SK-N-MC (cell line): ENCODE data around the gene ABI3BP.
A peak's percentile ranks its signal among the peaks of the same experiment; 100 is the strongest.

ENCODE experiments used
- DNase-seq: peaks from one replicate; pipeline ENCODE4 v3.0.0-alpha.2; 2011; ENCODE audit warnings: low read depth, low spot score
- H3K27ac ChIP-seq: fragments of 200-600 bp; sonication (generic); 2 replicates; pipeline ENCODE4 v1.5.1; 2016; ENCODE audit warnings: mixed run types
- H3K36me3 ChIP-seq: fragments of 200-600 bp; sonication (generic); 2 replicates; pipeline ENCODE4 v1.6.1; 2017; ENCODE audit warnings: antibody characterized with exemption, low read length, mixed read lengths; ENCODE audit not compliant: insufficient read depth
- H3K4me3 ChIP-seq: fragments of 200-600 bp; sonication (generic); 2 replicates; pipeline ENCODE4 v1.5.1; 2016
- H3K9ac ChIP-seq: fragments of 200-600 bp; sonication (generic); 2 replicates; pipeline ENCODE4 v1.8.0; 2017; ENCODE audit warnings: mixed run types, mixed read lengths; ENCODE audit not compliant: insufficient read length
- H3K9me3 ChIP-seq: fragments of 200-600 bp; sonication (generic); 2 replicates; pipeline ENCODE4 v1.6.1; 2017; ENCODE audit warnings: low read depth, mild to moderate bottlenecking, antibody characterized with exemption, low read length, moderate library complexity, mixed read lengths
- EZH2 ChIP-seq: fragments of 200-600 bp; sonication (generic); IDR thresholded peaks from one replicate; pipeline ENCODE4 v1.6.1; 2017; ENCODE audit warnings: antibody characterized with exemption
- FOXP2 ChIP-seq: optimal IDR thresholded peaks from 2 replicates; pipeline ENCODE3; 2011; ENCODE audit warnings: mild to moderate bottlenecking, moderate library complexity; ENCODE audit not compliant: insufficient read depth; ENCODE audit errors: extremely low read length, control extremely low read depth
- POLR2AphosphoS5 ChIP-seq: IDR thresholded peaks from 2 replicates; pipeline ENCODE4 v1.6.1; 2012; ENCODE audit warnings: mild to moderate bottlenecking, low read depth, low read length, borderline replicate concordance

ABI3BP gene

DNA sequence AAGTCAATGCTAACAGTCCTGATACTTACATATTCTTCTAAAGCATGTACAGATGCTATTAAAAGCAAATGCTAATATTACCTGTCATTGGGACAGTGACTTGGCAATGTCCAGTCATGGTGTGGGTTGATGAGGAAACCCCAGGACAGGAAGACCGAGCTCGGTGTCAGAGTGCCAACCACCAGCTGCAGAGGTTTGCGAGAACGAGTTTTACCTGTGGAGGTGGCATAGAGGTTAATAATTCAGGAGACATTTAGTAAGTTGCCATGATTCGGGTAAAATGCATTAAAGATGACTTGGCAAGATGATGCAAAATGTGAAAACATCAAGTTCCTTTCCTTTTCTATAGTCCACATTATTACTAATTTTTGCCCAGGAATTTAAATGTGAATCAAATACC is 94.5 kb downstream of the ABI3BP start:
- Histone ChIP-seq H3K27ac (peak overlapping the region; percentile 93), H3K4me3 (peak overlapping the region; percentile 64), H3K9me3 (no peaks in the 10 kb centered on the region), H3K9ac (no peak overlapping the region), H3K36me3 (no peaks in the 10 kb centered on the region)
- DNase-seq: no peak
- TF ChIP-seq POLR2AphosphoS5 (no peak), FOXP2 (no peak), EZH2 (no peak)

DNA sequence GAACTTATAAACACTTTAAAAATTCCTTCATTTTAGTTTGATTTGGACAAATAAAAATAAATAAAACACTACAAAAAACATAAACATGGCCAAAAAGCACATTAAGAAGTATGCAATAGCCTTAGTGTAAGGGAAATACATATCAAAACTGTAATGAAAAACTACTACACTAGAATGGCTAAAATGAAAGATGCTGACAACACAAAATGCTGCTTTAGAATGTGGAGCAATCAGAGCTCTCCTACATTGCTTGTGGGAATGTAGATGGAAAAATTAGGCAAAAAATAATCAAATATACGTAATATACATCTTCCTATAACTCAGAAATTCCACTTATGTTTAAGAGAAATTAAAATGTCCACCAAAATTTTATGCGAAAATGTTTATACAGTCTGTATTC is 96.2 kb downstream of the ABI3BP start:
- H3K36me3 ChIP-seq: no peaks in the 10 kb centered on the region
- no peaks in the 10 kb centered on the region for H3K9me3 ChIP-seq
- H3K9ac ChIP-seq: no peak overlapping the region
- DNase-seq: no peak
- no peak overlapping the region for H3K27ac ChIP-seq
- no peak for TF ChIP-seq POLR2AphosphoS5
- TF ChIP-seq FOXP2: no peak
- TF ChIP-seq EZH2: no peak
- H3K4me3 ChIP-seq: no peak overlapping the region

DNA sequence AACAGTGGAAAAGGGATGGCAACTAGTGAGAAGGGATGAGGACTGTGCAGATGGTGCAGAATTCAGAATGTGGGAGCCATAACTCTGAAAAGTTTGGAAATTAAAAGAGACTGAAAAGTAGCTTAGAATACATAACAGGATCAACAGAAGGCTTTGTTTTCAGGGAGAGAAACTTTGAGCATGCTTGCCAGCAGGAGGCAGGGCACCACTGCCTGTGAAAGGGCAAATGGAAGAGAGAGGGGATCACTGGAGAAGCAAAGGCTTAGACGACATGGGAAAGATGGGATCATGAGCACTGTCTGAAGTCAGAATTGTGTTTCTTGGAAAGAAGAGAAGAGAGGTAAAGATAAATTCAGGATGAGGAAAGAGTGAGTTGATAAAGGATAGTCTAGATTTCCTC is 99.6 kb downstream of the ABI3BP start:
- no peak for DNase-seq
- no peak overlapping the region for H3K27ac ChIP-seq

DNA sequence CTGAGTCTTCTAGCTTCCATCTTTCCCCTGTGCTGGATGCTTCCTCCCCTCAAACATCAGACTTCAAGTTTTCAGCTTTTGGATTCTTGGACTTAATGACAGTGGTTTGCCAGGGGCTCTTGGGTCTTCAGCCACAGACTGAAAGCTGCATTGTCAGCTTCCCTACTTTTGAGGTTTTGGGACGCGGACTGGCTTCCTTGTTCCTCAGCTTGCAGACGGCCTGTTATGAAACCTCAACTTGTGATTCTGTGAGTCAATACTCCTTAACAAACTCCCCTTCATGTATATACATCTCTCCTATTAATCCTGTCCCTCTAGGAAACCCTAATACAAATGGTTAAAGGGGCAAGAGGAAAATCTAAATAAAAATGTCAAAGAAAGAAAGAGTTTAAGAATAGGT is 100.1 kb downstream of the ABI3BP start:
- no peak overlapping the region for H3K27ac ChIP-seq
- H3K36me3 ChIP-seq: no peaks in the 10 kb centered on the region
- TF ChIP-seq FOXP2 (no peak), EZH2 (no peak), POLR2AphosphoS5 (no peak)
- DNase-seq: no peak
- no peaks in the 10 kb centered on the region for H3K9me3 ChIP-seq
- no peak overlapping the region for H3K4me3 ChIP-seq
- H3K9ac ChIP-seq: no peak overlapping the region

More for the DNA sequence above, 99.6 kb downstream of the ABI3BP start:
- no peak overlapping the region for H3K4me3 ChIP-seq
- no peak overlapping the region for H3K9ac ChIP-seq
- no peaks in the 10 kb centered on the region for H3K9me3 ChIP-seq
- TF ChIP-seq EZH2 (no peak), POLR2AphosphoS5 (no peak), FOXP2 (no peak)
- H3K36me3 ChIP-seq: no peaks in the 10 kb centered on the region

DNA sequence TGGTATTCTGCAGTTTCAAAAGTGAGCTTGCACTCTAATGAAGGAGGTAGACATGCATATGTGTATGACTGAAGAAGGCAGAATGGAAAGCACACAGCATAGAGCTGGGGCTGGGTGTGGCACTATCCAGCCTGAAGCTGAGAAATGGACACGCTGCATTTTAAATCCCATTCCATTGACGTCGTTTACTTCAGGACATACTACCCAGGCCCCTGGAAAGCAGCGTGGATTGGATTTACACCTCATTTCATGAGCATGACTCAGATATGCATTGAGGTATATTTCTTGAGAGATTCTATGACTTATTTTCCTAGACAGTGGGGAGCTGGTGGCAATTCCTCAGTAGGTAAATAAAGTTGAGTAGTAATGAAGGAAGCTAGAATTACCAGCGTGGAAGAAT is 101.4 kb downstream of the ABI3BP start:
- no peak overlapping the region for H3K27ac ChIP-seq
- H3K9me3 ChIP-seq: no peaks in the 10 kb centered on the region
- no peak for DNase-seq

DNA sequence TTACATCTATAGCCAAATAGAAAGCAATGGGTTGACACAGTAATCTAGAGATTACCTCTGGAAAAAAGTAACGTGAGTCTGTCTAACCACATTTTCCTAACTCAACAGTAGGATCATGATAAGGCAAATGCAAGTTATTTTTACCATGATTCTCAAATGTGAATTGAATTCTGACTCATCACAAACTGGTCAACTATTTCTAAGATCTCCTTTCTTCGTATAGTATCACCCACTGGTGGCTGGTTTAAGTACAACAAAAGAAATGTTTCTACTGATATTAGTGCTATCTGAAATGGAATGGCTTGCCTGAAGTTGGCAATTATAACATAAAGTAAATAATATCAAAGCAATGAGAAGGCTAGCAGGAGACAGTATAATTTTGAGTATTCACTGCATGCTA is 102.2 kb downstream of the ABI3BP start:
- Histone ChIP-seq H3K27ac (no peak overlapping the region), H3K9ac (no peak overlapping the region), H3K9me3 (no peaks in the 10 kb centered on the region), H3K4me3 (no peak overlapping the region), H3K36me3 (no peaks in the 10 kb centered on the region)
- no peak for DNase-seq
- TF ChIP-seq FOXP2 (no peak), POLR2AphosphoS5 (no peak), EZH2 (no peak)

More for the DNA sequence above, 101.4 kb downstream of the ABI3BP start:
- Histone ChIP-seq H3K9ac (no peak overlapping the region), H3K36me3 (no peaks in the 10 kb centered on the region), H3K4me3 (no peak overlapping the region)
- TF ChIP-seq POLR2AphosphoS5 (no peak), EZH2 (no peak), FOXP2 (no peak)

DNA sequence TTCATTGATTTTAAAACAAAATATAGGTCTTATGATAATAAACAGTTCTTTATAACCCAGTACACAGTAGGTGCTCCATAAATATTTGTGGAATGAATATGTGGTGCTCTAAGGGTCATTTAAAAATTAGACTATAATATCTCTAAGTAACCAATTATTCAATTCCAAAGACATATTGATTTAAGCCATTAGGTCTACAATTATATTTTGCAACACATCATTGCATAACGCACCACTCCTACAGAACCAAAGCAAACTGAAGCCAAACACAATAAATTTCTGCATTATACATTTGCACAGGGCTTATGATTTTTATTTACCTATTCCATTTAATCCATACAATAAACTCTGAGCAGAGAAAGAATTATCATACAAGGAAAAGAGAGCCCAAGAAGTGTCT is 104.3 kb downstream of the ABI3BP start:
- no peaks in the 10 kb centered on the region for H3K36me3 ChIP-seq
- no peaks in the 10 kb centered on the region for H3K9me3 ChIP-seq
- TF ChIP-seq FOXP2: no peak
- TF ChIP-seq EZH2: no peak
- no peak for TF ChIP-seq POLR2AphosphoS5
- no peak overlapping the region for H3K9ac ChIP-seq
- H3K4me3 ChIP-seq: no peak overlapping the region
- no peak overlapping the region for H3K27ac ChIP-seq
- DNase-seq: no peak

DNA sequence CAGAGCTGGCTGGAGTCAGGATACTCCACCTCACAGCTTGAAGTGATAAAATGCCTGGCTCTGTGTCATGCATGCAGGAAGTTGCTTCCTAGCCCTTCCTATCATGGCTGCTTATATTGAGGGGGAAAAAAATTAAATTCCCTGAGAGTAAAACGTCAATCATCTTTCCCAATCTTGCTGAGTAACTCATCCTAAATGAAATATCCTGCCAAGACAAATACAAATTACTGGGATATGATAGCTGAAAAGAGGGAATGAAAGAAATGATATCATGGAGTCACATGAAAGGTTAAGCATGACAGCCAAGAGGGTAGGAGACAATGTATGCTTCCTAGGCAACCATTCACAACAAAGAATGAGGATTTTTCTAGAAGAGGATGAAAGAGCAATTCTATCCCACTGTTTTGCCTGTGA is 110.6 kb downstream of the ABI3BP start:
- no peaks in the 10 kb centered on the region for H3K9me3 ChIP-seq
- H3K27ac ChIP-seq: no peak overlapping the region
- no peak overlapping the region for H3K9ac ChIP-seq
- no peak for TF ChIP-seq FOXP2
- TF ChIP-seq EZH2: no peak
- no peak for TF ChIP-seq POLR2AphosphoS5
- DNase-seq: no peak
- no peak overlapping the region for H3K4me3 ChIP-seq
- H3K36me3 ChIP-seq: no peaks in the 10 kb centered on the region

DNA sequence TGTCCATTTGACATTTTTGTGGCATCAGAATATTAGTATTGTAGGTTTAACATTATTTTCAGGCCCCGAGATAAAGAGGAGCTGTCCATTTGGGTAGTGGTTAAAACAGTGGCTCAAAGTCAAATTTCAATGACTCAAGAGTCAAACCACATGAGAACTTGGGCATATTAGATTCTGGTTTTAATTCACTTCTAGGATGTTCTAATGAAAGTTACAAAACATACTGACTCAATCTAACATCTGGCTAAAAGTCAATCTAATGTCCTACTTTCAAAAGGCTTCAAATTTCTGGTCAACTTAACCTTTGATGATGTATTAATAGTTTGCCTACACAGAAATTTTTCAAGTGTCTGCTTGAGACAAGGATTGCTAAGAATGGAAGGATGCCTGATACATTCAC is 112.4 kb downstream of the ABI3BP start:
- no peak for DNase-seq
- H3K36me3 ChIP-seq: no peaks in the 10 kb centered on the region
- no peak overlapping the region for H3K27ac ChIP-seq
- H3K9me3 ChIP-seq: no peaks in the 10 kb centered on the region
- H3K4me3 ChIP-seq: no peak overlapping the region
- no peak overlapping the region for H3K9ac ChIP-seq
- no peak for TF ChIP-seq EZH2
- TF ChIP-seq POLR2AphosphoS5: no peak
- no peak for TF ChIP-seq FOXP2
